ELR (cell line): ENCODE measurements around the gene COL15A1.
A peak's percentile ranks its signal among the peaks of the same experiment; 100 is the strongest.

Source experiments
- DNase-seq: peaks from one replicate; pipeline ENCODE4 v3.0.0-alpha.2; 2015; ENCODE audit warnings: low read depth

Gene COL15A1

GRCh38 chr9:98916660-98917059, 27.0 kb upstream of the COL15A1 start:
- DNase-seq = no peak

GRCh38 chr9:98917746-98918487, 25.8 kb upstream of the COL15A1 start:
- no peak for DNase-seq

GRCh38 chr9:98921732-98922131, 22.0 kb upstream of the COL15A1 start:
- no peak for DNase-seq

GRCh38 chr9:98922721-98923435, 20.8 kb upstream of the COL15A1 start:
- DNase-seq = peak; percentile 23

- DNase-seq = no peak
These were observed 20.1 kb upstream of the COL15A1 start for GRCh38 chr9:98923451-98924123.

GRCh38 chr9:98924946-98925820, 18.5 kb upstream of the COL15A1 start:
- no peak for DNase-seq

- DNase-seq = no peak
These were observed 17.8 kb upstream of the COL15A1 start for GRCh38 chr9:98925956-98926355.

- no peak for DNase-seq
These were observed 16.0 kb upstream of the COL15A1 start for GRCh38 chr9:98927724-98928123.

GRCh38 chr9:98929071-98929470, 14.6 kb upstream of the COL15A1 start:
- no peak for DNase-seq

GRCh38 chr9:98929895-98930341, 13.8 kb upstream of the COL15A1 start:
- DNase-seq = no peak

GRCh38 chr9:98930792-98931191, 12.9 kb upstream of the COL15A1 start:
- DNase-seq = no peak

- DNase-seq = no peak
These were observed 11.9 kb upstream of the COL15A1 start for GRCh38 chr9:98931600-98932389.

- no peak for DNase-seq
These were observed 10.5 kb upstream of the COL15A1 start for GRCh38 chr9:98933185-98933584.

GRCh38 chr9:98933890-98934289, 9.8 kb upstream of the COL15A1 start:
- no peak for DNase-seq

GRCh38 chr9:98935071-98935505, 8.6 kb upstream of the COL15A1 start:
- DNase-seq = no peak

- DNase-seq = no peak
These were observed 3.4 kb upstream of the COL15A1 start for GRCh38 chr9:98940276-98940675.

GRCh38 chr9:98941946-98942523, 1.7 kb upstream of the COL15A1 start:
- no peak for DNase-seq

GRCh38 chr9:98942906-98943681, 613 bp upstream of the COL15A1 start:
- DNase-seq = no peak

- DNase-seq = peak; percentile 31
These were observed 488 bp downstream of the COL15A1 start for GRCh38 chr9:98944057-98944733.
